Spleen (tissue), 11 donors: Measurements from ENCODE around the gene S1PR4. TPM values are rescaled to one million over a fixed set of nuclear protein-coding genes. Genes with fewer than 3 reads are reported as not detected.

Experiments
- DNase-seq: peaks from one replicate; pipeline ENCODE4 v3.0.0-alpha.2; 2020
- H3K27ac ChIP-seq, 8 donors: fragments of 200-600 bp; sonication (generic) in 7 of 8; 1 replicate in 4 of 8; 2 replicates in 4 of 8; pipeline versions ENCODE4 v1.5.0 to v1.8.0; 2016 to 2021; ENCODE audit warnings: inconsistent platforms in 4 of 8, mild to moderate bottlenecking in 4 of 8, moderate library complexity in 1 of 8
- H3K27me3 ChIP-seq, 7 donors: fragments of 200-600 bp; sonication (generic) in 6 of 7; replicated peaks in 1 of 7; 1 replicate in 4 of 7; 2 replicates in 3 of 7; pipeline versions ENCODE4 v1.5.0 to v1.8.0; 2016 to 2021; ENCODE audit warnings: inconsistent platforms in 3 of 7, mild to moderate bottlenecking in 1 of 7
- H3K36me3 ChIP-seq, 6 donors: fragments of 200-600 bp; sonication (generic) in 5 of 6; 1 replicate in 4 of 6; 2 replicates in 2 of 6; pipeline versions ENCODE4 v1.5.0 to v1.8.0; 2016 to 2021; ENCODE audit warnings: inconsistent platforms in 2 of 6
- H3K4me1 ChIP-seq, 6 donors: fragments of 200-600 bp; sonication (generic) in 5 of 6; 1 replicate in 3 of 6; 2 replicates in 3 of 6; pipeline versions ENCODE4 v1.5.0 to v1.8.0; 2016 to 2021; ENCODE audit warnings: inconsistent platforms in 3 of 6
- H3K4me3 ChIP-seq, 8 donors: fragments of 200-600 bp; sonication (generic) in 7 of 8; 1 replicate in 4 of 8; 2 replicates in 4 of 8; pipeline versions ENCODE4 v1.5.0 to v1.8.0; 2016 to 2021; ENCODE audit warnings: inconsistent platforms in 4 of 8, mild to moderate bottlenecking in 4 of 8, moderate library complexity in 2 of 8
- H3K9me3 ChIP-seq, 8 donors: fragments of 200-600 bp; sonication (generic) in 7 of 8; 1 replicate in 4 of 8; 2 replicates in 4 of 8; pipeline versions ENCODE4 v1.5.0 to v1.8.0; 2016 to 2021; ENCODE audit warnings: inconsistent platforms in 4 of 8
- POLR2A ChIP-seq, 3 donors: fragments of 450-650 bp; IDR thresholded peaks; one replicate each; pipeline ENCODE4 v1.5.1; 2017; ENCODE audit warnings: antibody characterized with exemption in 3 of 3, mild to moderate bottlenecking in 1 of 3
- POLR2AphosphoS5 ChIP-seq, 3 donors: sonication (generic); formaldehyde crosslinking; IDR thresholded peaks; one replicate each; pipeline ENCODE4 v1.5.1; 2017; ENCODE audit warnings: antibody characterized with exemption in 3 of 3
- WGBS, 5 donors: extraction: QIAGEN DNeasy Blood & Tissue Kit in 3 of 5; methylation state at CpG; one replicate each; pipeline versions ENCODE4 v1.1.5 to v1.1.7; 2013 to 2018; 5-methylcytosine and 5-hydroxymethylcytosine counted together
- intact Hi-C: fragments of 100-400 bp; cut with DNase I; formaldehyde crosslinking; loops from one replicate; pipeline ENCODE4 v1.15.0; 2023; ENCODE audit warnings: low total_unique reads
- polyA plus RNA-seq, 3 donors: library from polyadenylated mRNA; stranded (reverse); fragments of 200-250 nt; gene quantifications; one replicate each; pipeline ENCODE4 v1.2.1, GENCODE V29; 2013
- total RNA-seq, 7 donors: library from RNA; depleted of rRNA in 3 of 7; stranded (reverse); fragments of >200 nt in 3 of 7; fragmentation: NEBNext Ultra II Directional in 4 of 7; extraction: Animal tissue kit (Norgen Biotek cat#: 25700) in 4 of 7; gene quantifications; one replicate each; pipeline versions ENCODE4 v1.1.0 to v1.2.1, GENCODE V29; 2016 to 2021
- TF ChIP-seq, protein P1 (sequence below), 11 experiments: fragments of 200-600 bp in 7 of 11; fragments of 450-650 bp in 4 of 11; sonication (generic) in 4 of 11; IDR thresholded peaks in 8 of 11; conservative IDR thresholded peaks in 3 of 11; 1 replicate in 7 of 11; 2 replicates in 4 of 11; pipeline versions ENCODE4 v1.4.0 to v1.8.0; 2016 to 2021; ENCODE audit warnings: antibody characterized with exemption in 11 of 11, inconsistent platforms in 4 of 11, mild to moderate bottlenecking in 1 of 11
- donor health status: healthy with polysubstance abuse.
- donor health status: DM: no; HTN: no; CAD: no; lungs with moderate emphysema.
- donor health status: DM: no; HTN: no; CAD: no.
- donor health status: Bipolar disorder and iron deficiency.
- donor health status: healthy.
- donor health status: DM: no; HTN: no; CAD: no.
- donor health status: DM: yes; HTN: yes; CAD: no.

The S1PR4 gene
- total and polyA plus RNA-seq, 10 donors = 44.7 to 171 (median 62.0) TPM

- Histone ChIP-seq H3K9me3 (no peaks in the 10 kb centered on the region), H3K36me3 (peaks cover 3 to 83% (median 62%) of the 10 kb centered on the region in 6 donors), H3K27me3 (no peaks in the 10 kb centered on the region), H3K4me1 (peaks cover 0 to 14% (median 3%) of the 10 kb centered on the region in 6 donors), H3K4me3 (no peak overlapping the region), H3K27ac (no peak overlapping the region)
- intact Hi-C loops = no loop called here
- DNase-seq = no peak
- peak in 1 of 3 donors; percentile 30 for TF ChIP-seq POLR2AphosphoS5 (IDR thresholded peaks at IDR 0.05)
- TF ChIP-seq, protein P1, sequence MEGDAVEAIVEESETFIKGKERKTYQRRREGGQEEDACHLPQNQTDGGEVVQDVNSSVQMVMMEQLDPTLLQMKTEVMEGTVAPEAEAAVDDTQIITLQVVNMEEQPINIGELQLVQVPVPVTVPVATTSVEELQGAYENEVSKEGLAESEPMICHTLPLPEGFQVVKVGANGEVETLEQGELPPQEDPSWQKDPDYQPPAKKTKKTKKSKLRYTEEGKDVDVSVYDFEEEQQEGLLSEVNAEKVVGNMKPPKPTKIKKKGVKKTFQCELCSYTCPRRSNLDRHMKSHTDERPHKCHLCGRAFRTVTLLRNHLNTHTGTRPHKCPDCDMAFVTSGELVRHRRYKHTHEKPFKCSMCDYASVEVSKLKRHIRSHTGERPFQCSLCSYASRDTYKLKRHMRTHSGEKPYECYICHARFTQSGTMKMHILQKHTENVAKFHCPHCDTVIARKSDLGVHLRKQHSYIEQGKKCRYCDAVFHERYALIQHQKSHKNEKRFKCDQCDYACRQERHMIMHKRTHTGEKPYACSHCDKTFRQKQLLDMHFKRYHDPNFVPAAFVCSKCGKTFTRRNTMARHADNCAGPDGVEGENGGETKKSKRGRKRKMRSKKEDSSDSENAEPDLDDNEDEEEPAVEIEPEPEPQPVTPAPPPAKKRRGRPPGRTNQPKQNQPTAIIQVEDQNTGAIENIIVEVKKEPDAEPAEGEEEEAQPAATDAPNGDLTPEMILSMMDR (IDR thresholded peaks at IDR 0.05 in 8 of 11, conservative IDR thresholded peaks at IDR 0.05 in 3 of 11) = no peak
- no peak for TF ChIP-seq POLR2A (IDR thresholded peaks at IDR 0.05)
- 94 to 96% (median 96%) methylated on average over 26 to 28 of the region's 28 CpGs for WGBS, 5 donors
Observed at GRCh38 chr19:3206216-3206953, 27.8 kb downstream of the S1PR4 start.

DNA sequence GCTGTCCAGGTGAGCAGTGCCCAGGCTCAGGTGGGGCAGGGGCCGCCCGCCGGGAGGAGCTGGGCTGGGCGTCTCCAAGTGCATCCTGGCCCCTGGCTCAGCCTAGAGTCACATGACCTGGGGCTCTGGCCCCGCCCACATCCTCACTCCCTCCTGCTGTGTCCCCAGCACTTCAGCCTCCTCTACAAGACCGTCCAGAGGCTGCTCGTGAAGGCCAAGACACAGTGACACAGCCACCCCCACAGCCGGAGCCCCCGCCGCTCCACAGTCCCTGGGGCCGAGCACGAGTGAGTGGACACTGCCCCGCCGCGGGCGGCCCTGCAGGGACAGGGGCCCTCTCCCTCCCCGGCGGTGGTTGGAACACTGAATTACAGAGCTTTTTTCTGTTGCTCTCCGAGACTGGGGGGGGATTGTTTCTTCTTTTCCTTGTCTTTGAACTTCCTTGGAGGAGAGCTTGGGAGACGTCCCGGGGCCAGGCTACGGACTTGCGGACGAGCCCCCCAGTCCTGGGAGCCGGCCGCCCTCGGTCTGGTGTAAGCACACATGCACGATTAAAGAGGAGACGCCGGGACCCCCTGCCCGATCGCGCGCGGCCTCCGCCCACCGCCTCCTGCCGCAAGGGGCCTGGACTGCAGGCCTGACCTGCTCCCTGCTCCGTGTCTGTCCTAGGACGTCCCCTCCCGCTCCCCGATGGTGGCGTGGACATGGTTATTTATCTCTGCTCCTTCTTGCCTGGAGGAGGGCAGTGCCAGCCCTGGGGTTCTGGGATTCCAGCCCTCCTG lies 29.1 kb downstream of the S1PR4 start:
- Histone ChIP-seq H3K9me3 (no peaks in the 10 kb centered on the region), H3K4me3 (no peak overlapping the region), H3K27ac (no peak overlapping the region), H3K27me3 (no peaks in the 10 kb centered on the region), H3K4me1 (peaks cover 0 to 14% (median 3%) of the 10 kb centered on the region in 6 donors), H3K36me3 (peaks cover 3 to 71% (median 52%) of the 10 kb centered on the region in 6 donors)
- intact Hi-C loops = no loop called here
- no peak for DNase-seq
- TF ChIP-seq, protein P1 (IDR thresholded peaks at IDR 0.05 in 8 of 11, conservative IDR thresholded peaks at IDR 0.05 in 3 of 11) = no peak
- TF ChIP-seq POLR2A (IDR thresholded peaks at IDR 0.05) (no peak), POLR2AphosphoS5 (IDR thresholded peaks at IDR 0.05) (peak in 1 of 3 donors; percentile 39)
- 88 to 95% (median 91%) methylated on average over 37 to 43 of the region's 43 CpGs for WGBS, 5 donors

GRCh38 chr19:3208317-3209207 lies 30.0 kb downstream of the S1PR4 start:
- Histone ChIP-seq H3K9me3 (no peaks in the 10 kb centered on the region), H3K27ac (no peak overlapping the region), H3K27me3 (no peaks in the 10 kb centered on the region), H3K36me3 (peaks cover 3 to 62% (median 49%) of the 10 kb centered on the region in 6 donors), H3K4me1 (peaks cover 0 to 14% (median 3%) of the 10 kb centered on the region in 6 donors), H3K4me3 (no peak overlapping the region)
- TF ChIP-seq POLR2A (IDR thresholded peaks at IDR 0.05) (no peak), POLR2AphosphoS5 (IDR thresholded peaks at IDR 0.05) (no peak)
- TF ChIP-seq, protein P1 (IDR thresholded peaks at IDR 0.05 in 8 of 11, conservative IDR thresholded peaks at IDR 0.05 in 3 of 11) = no peak
- DNase-seq = no peak
- 86 to 93% (median 89%) methylated on average over 21 to 33 of the region's 33 CpGs for WGBS, 5 donors
- intact Hi-C loops = no loop called here
